NCI-H1436 treated with DMSO at 0.1 percent for 48 hours (cell line): ENCODE results near the gene AADACL4.
"Not testable (repeated sequence)": the region's sequence is repeated elsewhere in the genome, so short reads cannot be mapped to it uniquely, and the experiment has no call there.

Experiments used
- DNase-seq: peaks from one replicate; lab custom pipeline; 2025; lab: John Stamatoyannopoulos, UW

The AADACL4 gene

DNA sequence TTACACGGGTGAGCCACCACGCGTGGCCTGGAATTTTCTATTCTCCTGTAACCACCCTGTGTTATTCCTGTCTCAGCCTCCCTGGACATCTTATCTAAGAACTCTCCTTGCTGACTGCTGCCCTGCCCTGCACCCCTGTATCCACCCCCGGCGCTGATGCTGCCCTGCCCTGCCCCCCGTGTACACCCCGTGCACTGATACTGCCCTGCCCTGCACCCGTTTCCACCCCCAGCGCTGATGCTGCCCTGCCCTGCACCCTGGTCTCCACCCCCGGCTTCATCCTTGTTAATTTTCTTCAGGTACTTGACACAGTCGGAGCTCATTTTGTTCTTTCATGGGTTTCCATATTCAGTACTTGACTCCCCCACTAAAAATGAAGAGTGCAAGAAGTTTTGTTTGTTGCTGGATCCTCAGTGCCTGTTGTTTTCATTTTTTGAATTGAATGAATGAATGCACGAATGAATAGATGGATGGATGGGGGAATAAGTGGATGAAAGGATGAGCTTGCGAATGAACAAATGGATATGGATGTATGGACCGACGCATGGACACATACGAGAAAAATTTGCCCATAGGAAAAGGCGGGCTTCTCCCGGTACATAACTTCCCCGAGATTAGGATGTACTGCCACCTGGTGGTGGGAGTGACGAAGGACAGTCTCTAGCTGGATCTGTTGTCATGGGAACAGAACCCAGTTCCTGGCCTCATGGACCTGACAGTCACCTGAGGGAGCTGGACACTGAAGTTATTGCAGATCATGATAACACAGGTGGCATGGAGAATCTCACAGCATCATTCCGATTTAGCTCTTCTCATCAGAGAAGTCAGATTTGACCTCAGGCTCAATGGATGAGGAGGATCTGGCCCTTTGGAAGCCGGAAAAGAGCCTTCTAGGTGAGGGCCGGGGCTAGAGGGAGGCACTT lies 14.9 kb downstream of the AADACL4 start:
- DNase-seq = peak; percentile 2

- DNase-seq = no peak
Observed at GRCh38 chr1:12661606-12662219, 17.8 kb downstream of the AADACL4 start.

- no peak for DNase-seq
Observed at GRCh38 chr1:12662556-12662955, 18.7 kb downstream of the AADACL4 start.

- no peak for DNase-seq
Observed at GRCh38 chr1:12665511-12665910, 21.6 kb downstream of the AADACL4 start.

DNA sequence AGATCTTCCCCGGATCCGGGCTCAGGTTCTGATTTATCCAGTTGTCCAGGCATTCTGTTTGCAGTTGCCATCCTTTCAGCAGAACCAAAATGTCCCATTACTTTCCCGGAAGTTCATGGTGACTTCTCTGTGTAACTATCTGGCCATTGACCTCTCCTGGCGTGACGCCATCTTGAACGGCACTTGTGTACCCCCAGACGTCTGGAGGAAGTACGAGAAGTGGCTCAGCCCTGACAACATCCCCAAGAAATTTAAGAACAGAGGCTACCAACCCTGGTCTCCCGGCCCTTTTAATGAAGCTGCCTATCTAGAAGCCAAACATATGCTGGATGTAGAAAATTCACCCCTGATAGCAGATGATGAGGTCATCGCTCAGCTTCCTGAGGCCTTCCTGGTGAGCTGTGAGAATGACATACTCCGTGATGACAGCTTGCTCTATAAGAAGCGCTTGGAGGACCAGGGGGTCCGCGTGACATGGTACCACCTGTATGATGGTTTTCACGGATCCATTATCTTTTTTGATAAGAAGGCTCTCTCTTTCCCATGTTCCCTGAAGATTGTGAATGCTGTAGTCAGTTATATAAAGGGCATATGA lies 22.4 kb downstream of the AADACL4 start:
- DNase-seq = no peak

DNA sequence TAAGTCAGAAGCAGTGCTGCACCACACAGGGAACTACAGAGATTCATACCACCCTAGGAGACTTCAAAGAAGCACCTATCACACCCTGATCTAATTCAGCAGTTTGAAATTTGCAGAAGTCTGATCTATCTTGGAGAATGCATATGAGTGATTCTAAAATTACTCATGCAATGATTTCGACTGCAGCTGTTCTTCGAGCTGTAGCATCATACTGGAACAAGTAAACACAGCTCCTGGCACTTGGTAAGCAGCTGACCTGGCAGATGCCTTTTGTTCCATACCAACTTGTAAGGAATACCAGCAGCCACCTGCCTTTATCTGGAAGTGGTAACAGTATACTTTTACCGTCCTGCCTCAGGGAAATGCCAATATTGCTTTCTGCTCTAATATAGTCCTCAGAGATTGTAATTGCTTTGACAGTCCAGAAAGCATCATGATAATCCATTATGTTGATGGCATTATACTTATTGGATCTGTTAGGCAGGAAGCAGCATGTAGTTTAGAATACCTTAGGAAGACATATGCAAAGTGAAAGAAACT lies 25.7 kb downstream of the AADACL4 start:
- DNase-seq = no peak

- no peak for DNase-seq
Observed at GRCh38 chr1:12674358-12674757, 30.5 kb downstream of the AADACL4 start.

DNA sequence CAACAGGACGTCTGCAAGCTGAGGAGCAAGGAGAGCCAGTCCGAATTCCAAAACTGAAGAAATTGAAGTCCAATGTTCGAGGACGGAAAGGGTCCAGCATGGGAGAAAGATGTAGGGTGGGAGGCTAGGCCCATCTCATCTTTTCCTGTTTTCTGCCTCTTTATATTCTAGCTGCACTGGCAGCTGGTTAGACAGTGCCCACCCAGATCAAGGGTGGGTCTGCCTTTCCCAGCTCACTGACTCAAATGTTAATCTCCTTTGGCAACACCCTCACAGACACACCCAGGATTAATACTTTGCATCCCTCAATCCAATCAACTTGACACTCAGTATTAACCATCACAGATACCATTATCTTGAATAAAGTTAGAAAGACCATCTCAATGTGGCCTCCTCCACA lies 32.2 kb downstream of the AADACL4 start:
- not testable (repeated sequence) for DNase-seq

DNA sequence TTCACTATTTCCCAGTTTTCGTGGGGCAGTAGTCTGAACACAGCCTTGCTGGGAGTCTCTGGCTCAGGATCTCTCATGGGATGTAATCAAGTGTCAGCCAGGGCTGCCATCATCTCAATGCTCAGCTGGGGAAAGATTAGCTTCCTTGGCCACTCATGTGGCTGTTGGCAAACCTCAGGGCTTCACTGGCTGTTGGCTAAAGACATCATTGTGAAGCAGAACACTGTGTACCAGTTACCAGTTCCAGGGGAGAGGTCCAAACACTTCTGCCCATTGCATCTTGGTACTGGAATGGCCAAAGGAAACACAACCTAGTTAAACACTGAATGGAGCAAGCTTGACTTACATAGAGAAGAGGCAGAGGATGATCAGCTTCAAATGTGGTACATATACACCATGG lies 33.7 kb downstream of the AADACL4 start:
- DNase-seq = no peak

GRCh38 chr1:12678350-12678749 lies 34.5 kb downstream of the AADACL4 start:
- DNase-seq = no peak

GRCh38 chr1:12678820-12679219 lies 34.9 kb downstream of the AADACL4 start:
- DNase-seq = no peak

DNA sequence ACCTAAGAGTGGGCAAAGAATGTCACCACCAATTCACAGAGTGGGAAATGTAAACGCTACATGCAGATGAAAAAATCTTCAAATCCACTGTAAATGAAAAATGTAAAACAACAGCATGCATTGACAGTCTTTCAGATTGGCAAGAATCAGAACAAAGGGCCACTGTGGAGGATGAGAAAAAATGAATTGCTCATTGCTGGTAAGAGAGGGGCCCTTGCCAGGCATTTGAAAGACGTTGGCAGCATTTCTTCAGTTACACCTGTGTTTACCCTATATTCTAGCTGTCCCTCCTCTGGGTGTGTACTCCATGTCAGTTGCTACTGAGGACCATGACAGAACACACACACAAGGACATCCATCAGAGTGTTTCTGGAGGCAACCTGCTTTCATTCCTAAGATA lies 46.3 kb downstream of the AADACL4 start:
- no peak for DNase-seq

GRCh38 chr1:12692967-12693782 lies 49.3 kb downstream of the AADACL4 start:
- DNase-seq = no peak

DNA sequence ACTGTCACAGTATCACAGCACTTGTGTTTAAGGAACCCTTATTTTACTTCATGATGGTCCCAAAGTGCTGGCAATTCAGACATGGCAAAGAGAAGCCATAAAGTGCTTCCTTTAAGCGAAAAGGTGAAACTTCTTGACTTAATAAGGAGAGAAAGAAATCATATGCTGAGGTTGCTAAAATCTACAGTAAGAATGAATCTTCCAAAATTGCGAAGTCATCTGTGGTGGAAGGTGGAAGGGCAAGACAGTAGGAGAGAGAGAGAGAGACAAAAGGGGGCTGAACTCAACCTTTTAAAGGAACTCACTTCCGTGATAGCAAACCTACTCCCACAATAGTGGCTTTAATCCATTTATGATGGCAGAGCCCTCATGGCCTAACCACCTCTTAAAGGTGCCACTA lies 52.8 kb downstream of the AADACL4 start:
- DNase-seq = no peak

- no peak for DNase-seq
Observed at GRCh38 chr1:12697397-12697796, 53.5 kb downstream of the AADACL4 start.

DNA sequence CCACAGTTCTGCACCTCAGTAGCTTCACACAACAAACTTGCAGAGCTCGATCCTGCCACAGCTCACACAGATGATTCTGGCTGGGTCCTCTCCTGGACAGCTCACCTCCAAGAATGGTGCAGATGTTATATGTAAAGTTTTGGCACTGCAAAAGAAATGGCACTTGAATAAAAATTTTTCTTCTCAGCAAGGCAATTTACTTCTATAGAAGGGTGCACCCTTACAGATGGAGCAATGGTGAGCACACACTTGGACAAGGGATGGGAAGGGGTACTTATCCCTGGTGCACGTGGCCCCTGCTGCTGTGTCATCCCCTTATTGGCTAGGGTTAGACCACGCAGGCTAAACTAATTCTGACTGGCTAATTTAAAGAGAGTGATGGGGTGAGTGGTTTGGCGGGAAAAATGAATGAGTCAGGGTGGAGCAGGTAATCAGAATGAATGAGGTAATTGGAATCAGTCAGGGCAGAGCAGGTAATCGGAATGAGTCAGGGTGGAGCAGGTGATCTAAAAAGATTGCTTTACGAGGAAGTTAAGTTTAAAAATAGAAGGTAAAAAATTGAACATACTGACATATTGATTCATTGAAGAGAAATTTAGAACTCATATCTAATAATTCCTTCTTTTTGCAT lies 60.1 kb downstream of the AADACL4 start:
- no peak for DNase-seq

DNA sequence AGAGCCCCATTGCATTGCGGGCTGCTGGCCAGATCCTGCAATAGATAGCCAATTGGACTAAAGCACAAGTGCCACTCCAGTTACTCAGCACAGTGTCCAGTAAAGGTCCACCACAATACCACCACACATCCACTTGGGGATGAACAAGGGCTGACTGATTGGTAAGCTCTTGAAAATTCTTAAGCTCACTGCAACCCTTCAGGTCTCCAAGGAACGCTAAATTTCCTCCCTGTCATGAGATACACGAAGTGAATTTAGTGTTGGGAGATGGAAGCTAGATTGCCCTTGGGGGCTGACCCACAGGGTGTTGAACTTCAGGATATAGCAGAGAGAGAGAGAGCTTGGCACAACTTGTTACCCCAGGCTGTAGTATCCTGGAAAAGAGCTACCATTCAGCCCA lies 62.2 kb downstream of the AADACL4 start:
- DNase-seq = no peak

DNA sequence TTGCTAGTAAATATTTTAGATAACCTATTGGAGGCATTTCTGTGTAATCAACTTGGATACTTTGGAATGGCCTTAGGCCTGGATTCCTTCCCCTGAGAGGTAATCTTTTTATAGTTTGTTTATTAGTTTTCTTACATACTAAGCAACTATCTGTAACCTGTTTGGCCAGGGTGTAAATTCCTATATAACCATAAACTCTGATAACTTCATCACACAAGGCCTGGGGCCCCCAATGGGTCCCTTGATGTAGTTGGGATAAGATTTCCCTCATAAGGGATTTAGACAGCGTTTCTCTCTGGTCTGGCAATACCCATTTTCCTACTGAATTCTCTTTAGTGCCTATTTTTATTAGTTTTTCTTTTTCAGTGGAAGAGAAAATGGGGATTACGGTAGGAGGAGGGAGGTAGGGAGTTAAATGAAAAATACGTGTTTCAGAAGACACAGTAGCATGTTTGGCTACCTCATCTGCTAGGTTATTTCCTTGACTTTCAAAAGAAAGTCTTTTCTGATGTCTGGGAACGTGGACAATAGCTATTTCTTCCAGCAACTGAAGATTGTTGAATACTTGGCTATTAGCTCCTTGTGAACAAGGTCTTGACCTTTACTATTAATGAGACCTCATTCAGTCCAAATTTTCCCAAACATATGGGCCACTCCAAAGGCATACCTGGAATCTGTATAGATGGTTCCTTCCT lies 64.7 kb downstream of the AADACL4 start:
- DNase-seq = no peak

DNA sequence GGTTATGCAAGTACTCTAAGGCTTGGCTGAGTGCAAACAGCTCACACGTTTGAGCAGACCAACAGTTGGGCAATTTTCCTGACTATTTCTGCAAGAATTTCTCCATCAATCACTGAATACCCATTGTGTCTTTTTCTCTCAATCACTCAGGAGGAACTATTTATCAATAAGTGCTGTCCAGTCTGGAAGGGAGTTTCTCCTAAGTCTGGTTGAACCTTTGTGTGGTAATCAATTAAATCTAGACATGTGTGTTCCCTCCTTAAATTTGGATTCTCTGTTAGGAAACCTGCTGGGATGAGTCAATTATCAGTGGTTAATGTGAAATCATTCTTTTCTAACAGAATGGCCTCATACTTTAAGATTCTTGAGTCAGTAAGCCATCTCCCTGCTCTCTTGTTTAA lies 65.2 kb downstream of the AADACL4 start:
- DNase-seq = no peak

DNA sequence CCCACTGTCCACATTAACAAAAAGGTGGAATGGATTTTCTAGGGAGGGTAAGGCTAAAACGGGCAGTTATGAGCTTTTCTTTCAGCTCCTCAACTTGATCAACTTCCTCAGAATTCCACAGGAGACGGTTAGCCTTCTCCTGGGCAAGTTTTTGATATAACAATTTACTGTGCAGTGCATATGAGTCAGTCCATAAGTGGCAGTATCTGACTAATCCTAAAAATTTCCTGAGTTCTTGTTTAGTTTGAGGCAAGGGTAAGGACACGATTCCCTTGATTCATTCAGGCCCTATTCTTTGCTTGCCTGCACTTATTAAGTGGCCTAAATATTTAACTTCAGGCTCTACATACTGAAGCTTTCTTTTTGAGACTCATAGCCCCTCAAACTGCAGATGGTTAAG lies 65.8 kb downstream of the AADACL4 start:
- DNase-seq = no peak

GRCh38 chr1:12711536-12711935 lies 67.7 kb downstream of the AADACL4 start:
- no peak for DNase-seq
